HCT116 (cell line): Measurements from ENCODE around the gene PLA2G7. TPM values are rescaled to one million over a fixed set of nuclear protein-coding genes. Genes with fewer than 3 reads are reported as not detected.

Experiments used
- ATAC-seq: fragments of 200-7000 bp; cut with Tn5 transposase; 2 replicates; pipeline ENCODE4 v1.9.1; 2020; ENCODE audit warnings: mild to moderate bottlenecking, moderate library complexity
- BruUV-seq: library from RNA; stranded (reverse); fragments of 400-500 nt; replicated peaks from 2 replicates; lab custom pipeline; 2021; lab: Mats Ljungman, UMichigan
- CTCF ChIA-PET: fragments of 300-600 bp; sonication (Branson Sonifier 250); formaldehyde crosslinking; loops from one replicate; lab custom pipeline; 2021; ENCODE audit warnings: antibody characterized with exemption; lab: Charles Lee
- POLR2A ChIA-PET: fragments of 300-600, 350-600 bp; sonication (Branson Sonifier 250); formaldehyde crosslinking; loops from one replicate; lab custom pipeline; 2021; ENCODE audit warnings: antibody characterized with exemption; lab: Charles Lee
- RAD21 ChIA-PET, 2 experiments: fragments of 300-600 bp; sonication (Branson Sonifier 250); formaldehyde crosslinking; loops; one replicate each; lab custom pipeline; 2023; ENCODE audit warnings: low total read pairs in 2 of 2; ENCODE audit not compliant: uncharacterized antibody in 2 of 2, unreplicated experiment in 2 of 2, low non-redundant PET in 1 of 2; lab: Charles Lee
- DNase-seq: peaks from one replicate; pipeline ENCODE4 v3.0.0-alpha.2; 2010; ENCODE audit warnings: low read depth, low spot score
- H2AFZ ChIP-seq: fragments of 200-600 bp; shearing (Covaris generic), sonication (generic); 2 replicates; pipeline ENCODE4 v1.6.1; 2017; ENCODE audit warnings: low read depth, mixed run types, mixed read lengths, antibody characterized with exemption, low read length; ENCODE audit not compliant: poor library complexity, severe bottlenecking
- H3K27ac ChIP-seq: 2 replicates; pipeline ENCODE4 v1.5.1; 2012; ENCODE audit warnings: low read depth, low read length
- H3K27me3 ChIP-seq: fragments of 200-600 bp; sonication (generic); 2 replicates; pipeline ENCODE4 v1.6.1; 2016; ENCODE audit warnings: mixed run types, low read length, mixed read lengths; ENCODE audit not compliant: insufficient read depth
- H3K36me3 ChIP-seq, 2 experiments: fragments of 200-500 bp in 1 of 2; fragments of 200-600 bp in 1 of 2; sonication (Bioruptor generic) in 1 of 2; sonication (generic) in 1 of 2; 2 replicates each; pipeline versions ENCODE4 v1.5.1 to v1.6.1; 2014 to 2016; ENCODE audit warnings: low read length in 2 of 2, inconsistent platforms in 1 of 2, mixed read lengths in 1 of 2, mixed run types in 1 of 2; ENCODE audit not compliant: insufficient read depth in 2 of 2, control insufficient read depth in 1 of 2
- H3K4me1 ChIP-seq, 2 experiments: fragments of 200-600 bp in 1 of 2; sonication (generic) in 1 of 2; 2 replicates each; pipeline versions ENCODE4 v1.5.1 to v1.6.1; 2012 to 2017; ENCODE audit warnings: low read length in 2 of 2, inconsistent platforms in 1 of 2, mild to moderate bottlenecking in 1 of 2, mixed read lengths in 1 of 2, mixed run types in 1 of 2, moderate library complexity in 1 of 2; ENCODE audit not compliant: insufficient read depth in 2 of 2, control insufficient read depth in 1 of 2
- H3K4me2 ChIP-seq: fragments of 200-600 bp; sonication (generic); 2 replicates; pipeline ENCODE4 v1.6.1; 2017; ENCODE audit warnings: mixed run types, low read length, mixed read lengths
- H3K4me3 ChIP-seq, 2 experiments: fragments of 200-600 bp in 1 of 2; sonication (generic) in 1 of 2; replicated peaks in 1 of 2; 2 replicates each; pipeline ENCODE4 v1.5.1; 2011 to 2016; ENCODE audit warnings: low read length in 2 of 2, control low read depth in 1 of 2, low read depth in 1 of 2, mild to moderate bottlenecking in 1 of 2, mixed read lengths in 1 of 2, mixed run types in 1 of 2
- H3K79me2 ChIP-seq: fragments of 200-600 bp; sonication (generic); 2 replicates; pipeline ENCODE4 v1.6.1; 2017; ENCODE audit warnings: mild to moderate bottlenecking, mixed run types, low read length, moderate library complexity, mixed read lengths; ENCODE audit not compliant: insufficient read depth
- H3K9ac ChIP-seq: fragments of 200-600 bp; sonication (generic); 2 replicates; pipeline ENCODE4 v1.6.1; 2016; ENCODE audit warnings: low read length, mixed read lengths
- H3K9me2 ChIP-seq: fragments of 200-600 bp; sonication (generic), shearing (Covaris generic); 2 replicates; pipeline ENCODE4 v1.6.1; 2017; ENCODE audit warnings: mixed run types, mild to moderate bottlenecking, moderate library complexity; ENCODE audit not compliant: insufficient read depth
- H3K9me3 ChIP-seq, 2 experiments: fragments of 200-500 bp in 1 of 2; fragments of 200-600 bp in 1 of 2; sonication (Bioruptor generic) in 1 of 2; sonication (generic) in 1 of 2; 2 replicates each; pipeline ENCODE4 v1.6.1; 2014 to 2017; ENCODE audit warnings: low read length in 2 of 2, mixed read lengths in 2 of 2, inconsistent platforms in 1 of 2, low read depth in 1 of 2, mild to moderate bottlenecking in 1 of 2, mixed run types in 1 of 2, moderate library complexity in 1 of 2; ENCODE audit not compliant: control insufficient read depth in 1 of 2, insufficient read depth in 1 of 2
- H4K20me1 ChIP-seq: fragments of 200-600 bp; sonication (generic), shearing (Covaris generic); 2 replicates; pipeline ENCODE4 v1.6.1; 2017; ENCODE audit warnings: mixed run types, mild to moderate bottlenecking, moderate library complexity; ENCODE audit not compliant: insufficient read depth
- ATF3 ChIP-seq: IDR thresholded peaks from 2 replicates; pipeline ENCODE4 v1.6.1; 2012
- CBX3 ChIP-seq: IDR thresholded peaks from 2 replicates; pipeline ENCODE4 v1.6.1; 2012; ENCODE audit warnings: low read depth
- CEBPB ChIP-seq: IDR thresholded peaks from 2 replicates; pipeline ENCODE4 v1.6.1; 2012; ENCODE audit warnings: low read depth
- CTCF ChIP-seq, 3 experiments: fragments of 200-600 bp in 1 of 3; sonication (generic) in 1 of 3; IDR thresholded peaks in 2 of 3; conservative IDR thresholded peaks in 1 of 3; 2 replicates each; pipeline ENCODE4 v1.5.1; 2012 to 2017; ENCODE audit warnings: low read depth in 2 of 3, low read length in 2 of 3, antibody characterized with exemption in 1 of 3, borderline replicate concordance in 1 of 3, control low read depth in 1 of 3, mild to moderate bottlenecking in 1 of 3, mixed read lengths in 1 of 3, mixed run types in 1 of 3, moderate library complexity in 1 of 3; ENCODE audit not compliant: insufficient read depth in 1 of 3
- EGR1 ChIP-seq: IDR thresholded peaks from 2 replicates; pipeline ENCODE4 v1.6.1; 2012; ENCODE audit warnings: low read depth
- ELF1 ChIP-seq: IDR thresholded peaks from 2 replicates; pipeline ENCODE4 v1.6.1; 2012; ENCODE audit warnings: low read depth, borderline replicate concordance
- EZH2 ChIP-seq: fragments of 200-600 bp; sonication (generic); IDR thresholded peaks from 2 replicates; pipeline ENCODE4 v1.6.1; 2017; ENCODE audit warnings: antibody characterized with exemption, mixed run types
- EZH2phosphoT487 ChIP-seq: fragments of 200-600 bp; IDR thresholded peaks from 2 replicates; pipeline ENCODE4 v1.6.1; 2018; ENCODE audit warnings: antibody characterized with exemption, borderline replicate concordance
- FOSL1 ChIP-seq: IDR thresholded peaks from 2 replicates; pipeline ENCODE4 v1.6.1; 2012; ENCODE audit warnings: low read depth
- JUND ChIP-seq: IDR thresholded peaks from 2 replicates; pipeline ENCODE4 v1.6.1; 2012
- MAX ChIP-seq: IDR thresholded peaks from 2 replicates; pipeline ENCODE4 v1.6.1; 2012
- POLR2A ChIP-seq: IDR thresholded peaks from 2 replicates; pipeline ENCODE4 v1.7.0; 2011; ENCODE audit warnings: borderline replicate concordance; ENCODE audit not compliant: insufficient read depth, insufficient read length; ENCODE audit errors: extremely low read depth
- POLR2AphosphoS5 ChIP-seq: IDR thresholded peaks from 2 replicates; pipeline ENCODE4 v1.6.1; 2011; ENCODE audit warnings: mild to moderate bottlenecking, low read depth, low read length, moderate library complexity
- RAD21 ChIP-seq: IDR thresholded peaks from 2 replicates; pipeline ENCODE4 v1.6.1; 2012; ENCODE audit warnings: low read depth, mild to moderate bottlenecking
- REST ChIP-seq: IDR thresholded peaks from 2 replicates; pipeline ENCODE4 v1.6.1; 2012; ENCODE audit warnings: low read depth
- SIN3A ChIP-seq: IDR thresholded peaks from 2 replicates; pipeline ENCODE4 v1.6.1; 2012; ENCODE audit warnings: low read depth
- SP1 ChIP-seq: IDR thresholded peaks from 2 replicates; pipeline ENCODE4 v1.6.1; 2012; ENCODE audit warnings: low read depth
- SRF ChIP-seq: IDR thresholded peaks from 2 replicates; pipeline ENCODE4 v1.6.1; 2012; ENCODE audit warnings: low read depth
- TCF7L2 ChIP-seq: IDR thresholded peaks from 2 replicates; pipeline ENCODE4 v1.7.0; 2011; ENCODE audit warnings: borderline replicate concordance, inconsistent platforms; ENCODE audit not compliant: insufficient read depth, insufficient read length; ENCODE audit errors: extremely low read depth
- ZBTB33 ChIP-seq: IDR thresholded peaks from 2 replicates; pipeline ENCODE4 v1.6.1; 2011; ENCODE audit warnings: mild to moderate bottlenecking, low read length, moderate library complexity; ENCODE audit not compliant: insufficient replicate concordance; ENCODE audit errors: extremely low read depth
- ZFX ChIP-seq: fragments of 450-650 bp; IDR thresholded peaks from 2 replicates; pipeline ENCODE4 v1.6.1; 2017
- ZNF274 ChIP-seq: fragments of 200-500 bp; sonication (Bioruptor generic); IDR thresholded peaks from 2 replicates; pipeline ENCODE4 v1.6.1; 2014; ENCODE audit warnings: mild to moderate bottlenecking, low read depth, low read length, inconsistent platforms
- intact Hi-C: fragments of 100-400 bp; cut with micrococcal nuclease; formaldehyde crosslinking; loops from 2 replicates; pipeline ENCODE4 v1.10.0; 2022
- total RNA-seq: library from RNA; stranded (reverse); gene quantifications from one replicate; pipeline ENCODE4 v1.2.1, GENCODE V29; 2021; ENCODE audit not compliant: unreplicated experiment

Gene PLA2G7
- total RNA-seq, 1 experiment from 2014 or later: 2.8 TPM

GRCh38 chr6:46719099-46719498, 16.1 kb downstream of the PLA2G7 start:
- no peak overlapping the region for H3K4me3 ChIP-seq
- ChIA-PET CTCF (interaction anchor here (1.1 kb wide), 1 partner anchor 14 kb away, joined by 3 read pairs; no protein-coding TSS in a partner anchor), RAD21 (no interaction called here), POLR2A (interaction anchor here (1.0 kb wide), 1 partner anchor 15 kb away, joined by 3 read pairs; no protein-coding TSS in a partner anchor)
- no peak overlapping the region for H2AFZ ChIP-seq
- DNase-seq (peak; percentile 79), ATAC-seq (peak; percentile 91)
- H4K20me1 ChIP-seq: no peaks in the 10 kb centered on the region
- H3K4me2 ChIP-seq: peak overlapping the region; percentile 45
- no peaks in the 10 kb centered on the region for H3K9me2 ChIP-seq
- no peak; the same call in 1 of the 2 replicates for TF ChIP-seq SIN3A
- TF ChIP-seq CTCF (IDR thresholded peaks at IDR 0.05 in 2 of 3, conservative IDR thresholded peaks at IDR 0.05 in 1 of 3; ENCODE audit: borderline replicate concordance in 1 of 3, insufficient read depth in 1 of 3, low read depth in 2 of 3, low read length in 2 of 3): no peak
- no peak for TF ChIP-seq ATF3
- TF ChIP-seq SRF: peak; percentile 31; the same call in 1 of the 2 replicates
- peak; percentile 85 for TF ChIP-seq JUND
- TF ChIP-seq SP1: peak; percentile 59
- TF ChIP-seq ZFX: no peak
- no peak for TF ChIP-seq ZNF274
- TF ChIP-seq MAX: peak; percentile 65
- peak; percentile 42; the same call in 1 of the 2 replicates for TF ChIP-seq EGR1
- TF ChIP-seq EZH2: no peak
- TF ChIP-seq POLR2AphosphoS5: peak; percentile 44; the same call in 1 of the 2 replicates
- peak; percentile 48; the same call in 1 of the 2 replicates for TF ChIP-seq CEBPB
- TF ChIP-seq CBX3: peak; percentile 77; the same call in 1 of the 2 replicates
- no peak for TF ChIP-seq TCF7L2
- no peak for TF ChIP-seq ZBTB33
- peak; percentile 87 for TF ChIP-seq FOSL1
- TF ChIP-seq ELF1: no peak
- TF ChIP-seq EZH2phosphoT487: no peak
- no peak for TF ChIP-seq POLR2A
- TF ChIP-seq RAD21: no peak
- no peak for TF ChIP-seq REST
- H3K27me3 ChIP-seq: no peaks in the 10 kb centered on the region
- no TSS peak for BruUV-seq
- no peak overlapping the region for H3K27ac ChIP-seq
- intact Hi-C loops: no loop called here
- H3K36me3 ChIP-seq: no peaks in the 10 kb centered on the region
- H3K4me1 ChIP-seq: peaks cover 2 to 31% of the 10 kb centered on the region in 2 experiments; a peak in 3 of 4 replicates
- no peaks in the 10 kb centered on the region for H3K79me2 ChIP-seq
- H3K9me3 ChIP-seq: no peaks in the 10 kb centered on the region
- H3K9ac ChIP-seq: no peak overlapping the region
